Right hindlimb (tissue), 1 donor: Measurements from ENCODE around the gene BTG2.
A peak's percentile ranks its signal among the peaks of the same experiment; 100 is the strongest.

Experiments used
- DNase-seq: peaks from one replicate; pipeline ENCODE4 v3.0.0-alpha.2; 2018

Gene BTG2

GRCh38 chr1:203320591-203321272, 15.4 kb downstream of the BTG2 start:
- peak; percentile 72 for DNase-seq

DNA sequence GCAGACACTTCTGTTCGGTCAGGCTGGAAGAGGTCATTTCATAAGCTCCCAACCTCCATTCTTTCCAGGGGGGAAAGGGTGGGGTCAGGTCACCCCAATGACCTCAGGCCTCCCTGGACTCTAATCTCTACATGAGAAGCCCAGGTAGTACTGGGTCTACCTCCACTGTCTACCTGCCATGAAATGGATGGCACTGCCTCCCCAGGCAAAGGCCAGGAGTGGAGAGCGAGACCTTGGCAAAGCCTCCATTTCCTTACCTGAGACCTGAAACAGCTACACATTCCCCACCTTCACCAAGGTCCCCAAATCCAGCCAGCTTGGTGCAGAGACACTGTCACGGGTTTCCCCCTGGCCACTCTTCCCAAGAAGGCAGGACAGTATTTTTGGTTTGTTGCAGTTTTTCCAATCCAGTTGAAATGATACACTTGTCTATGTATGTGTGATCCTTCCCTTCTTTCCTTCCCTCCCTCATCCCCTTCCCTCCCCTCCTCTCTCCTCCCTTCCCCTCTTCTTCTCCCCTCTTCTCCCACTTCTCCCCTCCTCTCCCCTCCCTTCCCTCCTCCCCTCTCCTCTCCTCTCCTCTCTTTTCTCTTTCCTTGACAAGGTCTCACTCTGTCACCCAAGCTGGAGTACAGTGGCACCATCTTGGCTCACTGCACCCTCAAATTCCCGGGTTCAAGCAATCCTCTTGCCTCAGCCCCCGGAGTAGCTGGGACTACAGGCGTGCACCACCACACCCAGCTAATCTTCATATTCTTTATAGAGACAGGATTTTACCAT, 16.1 kb downstream of the BTG2 start:
- DNase-seq = no peak

- DNase-seq = no peak
Measured at GRCh38 chr1:203322500-203323179, 17.3 kb downstream of the BTG2 start.

DNA sequence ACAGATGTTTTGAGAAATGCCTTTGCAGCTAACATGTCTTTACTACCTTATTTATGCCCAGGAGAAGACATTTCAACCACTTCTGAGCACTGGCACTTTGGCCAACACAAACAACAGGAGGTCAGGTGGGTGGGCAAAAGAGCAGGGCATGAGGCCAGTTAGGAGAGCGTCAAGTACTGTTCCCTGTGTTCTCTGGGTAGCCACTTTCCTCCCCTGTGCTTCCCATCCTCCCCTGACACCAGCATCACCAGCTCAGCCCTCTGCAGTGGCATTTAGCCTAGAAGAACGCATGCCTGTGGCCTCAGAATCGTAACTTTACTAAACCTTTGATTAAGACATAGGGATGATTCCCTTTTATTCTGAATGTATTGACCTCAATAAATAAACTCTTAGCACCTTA, 18.3 kb downstream of the BTG2 start:
- no peak for DNase-seq

GRCh38 chr1:203324105-203325025, 19.0 kb downstream of the BTG2 start:
- DNase-seq = no peak

GRCh38 chr1:203325026-203325417, 19.7 kb downstream of the BTG2 start:
- DNase-seq = peak; percentile 44

- peak; percentile 84 for DNase-seq
Measured at GRCh38 chr1:203325418-203326091, 20.2 kb downstream of the BTG2 start.

DNA sequence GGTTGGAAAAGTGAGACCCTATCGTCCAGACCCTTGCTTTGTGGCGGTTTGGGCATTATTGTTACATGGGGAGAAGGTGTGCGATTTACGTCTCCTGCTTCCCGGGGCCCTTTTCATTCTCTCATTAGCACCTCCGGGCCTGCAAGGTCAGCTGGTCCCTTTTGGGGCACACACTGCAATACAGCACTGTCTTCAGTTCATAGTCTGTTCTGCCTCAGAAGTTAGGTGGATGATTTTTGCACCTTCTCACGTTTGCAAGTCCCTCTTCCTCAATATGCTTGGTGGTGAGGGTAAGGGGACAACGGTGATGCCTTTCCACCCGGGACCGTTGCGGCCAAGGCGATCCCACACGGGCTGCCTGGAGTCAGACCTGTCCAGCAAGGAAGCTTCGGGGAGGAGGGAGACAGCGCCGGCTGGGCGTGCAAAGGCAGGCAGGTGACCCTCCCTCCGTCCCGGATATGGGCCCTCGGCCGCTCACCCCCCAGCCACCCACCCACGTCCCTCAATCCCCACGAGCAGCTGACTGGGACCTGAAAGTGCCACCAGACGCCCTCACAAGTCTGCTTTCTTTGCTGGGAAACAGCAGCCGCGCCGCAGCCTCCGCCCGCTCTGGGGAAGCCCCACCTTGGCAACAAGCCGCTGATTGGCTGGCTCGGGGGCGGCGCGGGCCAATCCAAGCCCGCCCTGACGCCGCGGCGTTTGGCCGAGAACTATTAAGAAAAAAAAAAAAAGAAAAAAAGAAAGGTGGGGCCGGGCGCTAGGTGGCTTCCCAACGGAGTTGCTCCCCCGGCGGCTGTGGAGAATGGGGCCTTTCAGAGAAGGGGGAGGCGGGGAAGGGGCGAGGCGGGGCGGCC, 21.7 kb downstream of the BTG2 start:
- peak; percentile 95 for DNase-seq

DNA sequence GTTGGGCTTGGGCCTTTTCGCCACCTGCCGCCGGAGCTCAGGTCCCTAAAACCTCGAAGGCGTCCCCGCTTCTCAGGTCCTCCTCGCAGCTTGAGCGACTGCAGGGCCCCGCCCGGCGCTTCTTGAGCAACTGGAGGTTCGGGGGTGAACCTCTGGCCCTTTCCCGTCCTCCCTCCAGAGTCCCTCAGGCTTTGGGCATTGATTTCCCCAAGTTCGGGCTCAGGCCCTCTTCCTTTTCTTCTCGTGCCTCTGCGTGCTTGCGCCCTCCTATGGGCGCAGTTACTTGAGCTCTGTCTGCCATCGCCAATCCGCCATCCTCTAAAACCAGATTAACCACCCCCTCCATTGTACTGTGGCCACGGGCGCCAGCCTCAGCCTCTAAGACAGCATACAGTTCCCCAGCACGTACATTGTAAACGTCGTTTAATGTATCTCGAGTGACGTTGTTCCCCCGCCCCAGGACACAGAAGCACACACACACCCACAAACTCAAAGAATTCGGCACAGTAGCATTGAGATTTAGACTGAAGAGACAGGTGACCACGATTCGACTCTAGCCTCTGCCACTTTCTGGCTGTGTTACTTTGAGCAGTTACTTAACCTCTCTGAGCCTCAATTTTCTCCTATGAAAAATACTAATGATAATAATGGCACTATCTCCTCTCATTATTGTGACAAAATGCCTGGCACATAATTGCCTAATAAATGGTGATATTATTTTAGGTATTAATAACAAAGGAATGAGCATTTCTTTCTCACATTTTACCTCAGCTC, 22.6 kb downstream of the BTG2 start:
- DNase-seq = no peak

DNA sequence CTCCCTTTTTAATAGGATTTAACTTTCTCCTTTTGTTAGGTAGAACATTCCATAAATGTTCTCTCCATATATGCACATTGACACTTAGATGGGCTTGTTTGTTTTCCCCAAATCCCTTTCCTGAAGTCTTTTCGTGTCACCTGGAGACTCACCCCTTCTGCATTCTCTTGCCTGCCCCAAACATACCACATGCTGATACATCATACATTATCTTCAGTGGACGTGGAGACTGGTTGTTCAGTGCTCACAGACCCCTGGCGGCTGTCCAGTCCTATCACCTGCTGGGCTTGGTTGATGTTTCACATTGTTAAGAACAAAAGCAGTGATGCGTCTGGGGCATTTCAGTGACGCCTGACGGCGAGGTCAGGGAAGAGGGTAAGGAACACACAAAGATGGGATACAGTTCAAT, 23.4 kb downstream of the BTG2 start:
- DNase-seq = no peak

DNA sequence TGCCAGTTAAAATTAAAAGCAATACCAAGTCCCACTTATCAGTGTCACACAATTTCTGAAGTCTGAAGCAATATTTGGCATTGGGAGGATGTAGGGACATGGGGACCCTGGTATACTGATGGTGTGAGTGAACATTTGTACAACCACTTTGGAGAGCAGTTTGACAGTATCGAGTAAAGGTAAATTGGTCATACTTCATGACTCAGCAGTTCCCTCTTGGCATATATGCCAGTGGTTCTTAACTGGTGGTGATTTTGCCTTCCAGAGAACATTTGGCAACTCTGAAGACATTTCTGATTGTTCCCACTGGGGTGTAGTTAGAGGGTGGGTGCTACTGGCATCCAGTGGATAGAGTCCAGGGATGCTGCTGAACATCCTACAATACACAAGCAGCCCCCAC, 25.9 kb downstream of the BTG2 start:
- DNase-seq = no peak

DNA sequence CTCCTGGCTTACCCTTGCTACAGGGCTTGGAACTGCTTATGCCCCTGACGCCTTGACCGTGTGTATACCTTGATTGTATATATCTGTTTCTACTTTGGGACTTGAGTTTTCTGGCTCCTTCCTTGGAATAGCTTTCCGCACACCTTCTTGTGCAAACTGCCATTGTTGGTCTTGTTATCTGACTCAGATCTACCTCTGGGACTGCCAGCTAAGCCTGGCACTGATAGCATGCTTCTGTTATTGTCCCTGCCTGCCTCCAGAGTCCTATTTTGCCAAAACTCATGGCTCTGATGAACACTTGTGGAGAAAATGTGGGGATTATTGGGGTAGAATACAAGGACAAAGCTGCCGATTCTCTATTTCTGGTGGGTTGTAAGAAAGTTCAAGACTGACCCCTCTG, 30.2 kb downstream of the BTG2 start:
- no peak for DNase-seq

DNA sequence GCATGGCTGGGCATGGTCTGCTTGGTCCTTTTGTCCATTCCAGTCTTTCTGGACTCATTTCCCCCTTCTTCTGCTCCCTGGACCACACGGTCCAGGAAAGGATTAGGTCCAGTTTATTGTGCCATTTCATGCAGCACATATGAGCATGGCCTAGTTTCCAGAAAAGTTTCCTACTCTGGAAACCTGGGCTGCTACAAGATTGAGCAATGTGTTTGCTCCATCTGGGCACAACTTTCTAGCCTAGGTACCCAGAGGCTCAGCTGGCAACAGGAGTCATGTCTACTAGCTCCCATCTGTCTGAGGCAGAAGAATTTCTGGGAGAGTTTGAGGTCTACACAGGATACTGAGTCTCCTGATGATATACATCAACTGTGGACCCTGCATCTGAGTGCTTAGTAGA, 30.8 kb downstream of the BTG2 start:
- no peak for DNase-seq

- DNase-seq = peak; percentile 68
Measured at GRCh38 chr1:203338335-203339036, 33.2 kb downstream of the BTG2 start.

GRCh38 chr1:203340112-203340790, 34.9 kb downstream of the BTG2 start:
- DNase-seq = peak; percentile 82

DNA sequence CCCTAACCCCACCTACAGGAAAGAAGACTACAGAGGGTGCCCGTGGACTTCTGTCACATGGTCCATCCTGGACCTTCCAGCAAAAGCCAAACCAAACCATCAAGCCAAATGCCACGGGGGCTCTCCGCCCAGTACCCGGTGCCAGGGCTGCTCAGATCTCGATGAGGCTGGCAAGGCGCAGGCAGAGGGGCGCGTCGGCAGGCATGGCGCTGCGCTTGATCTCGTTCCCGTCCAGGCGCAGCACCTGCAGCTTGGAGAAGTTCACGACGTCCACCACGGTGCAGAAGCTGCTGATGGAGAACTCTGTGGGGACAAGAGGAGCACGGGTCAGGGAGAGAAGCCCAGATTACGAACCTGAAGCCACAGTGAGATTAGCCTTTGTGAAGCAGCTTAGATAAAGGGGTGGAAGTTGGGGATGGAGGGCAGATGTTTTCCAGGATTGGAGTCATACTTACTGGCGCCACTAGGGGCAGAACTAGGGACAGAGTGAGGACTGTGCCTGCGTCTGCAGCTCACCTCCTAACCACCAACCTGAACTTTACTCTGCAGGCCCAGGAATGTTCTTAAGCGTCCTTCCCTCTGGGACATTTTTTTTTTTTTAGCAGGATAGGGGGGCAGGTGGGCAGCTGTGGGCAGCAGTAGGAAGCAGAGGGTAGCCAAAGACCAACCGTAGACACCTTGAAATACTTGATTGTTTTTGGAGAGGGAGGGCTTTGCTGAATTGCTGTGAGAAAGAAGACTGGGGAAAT, 37.0 kb downstream of the BTG2 start:
- DNase-seq = no peak

- DNase-seq = no peak
Measured at GRCh38 chr1:203343956-203344754, 38.8 kb downstream of the BTG2 start.
